ENCODE measurements around the gene KRTAP10-7. TPM values are rescaled to one million over a fixed set of nuclear protein-coding genes. Genes with fewer than 3 reads are reported as not detected.

The KRTAP10-7 gene
- total RNA-seq, 1 experiment from 2014 or later: not detected

GRCh38 chr21:44639331-44639655 lies 38.9 kb downstream of the KRTAP10-7 start:
- no peak overlapping the region for H2AK5ac ChIP-seq (ENCODE audit: insufficient read length, low read length)
- no peak overlapping the region for H4K91ac ChIP-seq (ENCODE audit: insufficient read length, low read depth, low read length)
- no peak overlapping the region for H3K23ac ChIP-seq (ENCODE audit: insufficient read length, low read depth, low read length)
- Mint-ChIP-seq H3K4me1 (peaks cover 9 to 11% of the 10 kb centered on the region in 2 experiments), H3K9me3 (peaks cover 7 to 11% of the 10 kb centered on the region in 2 experiments), H3K27ac (peak overlapping the region in 1 of 3 experiments; percentile 71; a peak in 1 of 7 replicates), H3K27me3 (ENCODE audit: low read depth) (peaks cover 12% of the 10 kb centered on the region), H3K36me3 (ENCODE audit: insufficient read depth in 1 of 3, low read depth in 3 of 3) (peaks cover 0 to 6% (median 5%) of the 10 kb centered on the region in 3 experiments; a peak in 4 of 7 replicates), H3K4me3 (no peak overlapping the region)
- no peak overlapping the region for H2BK20ac ChIP-seq (ENCODE audit: low read depth, low read length, poor library complexity, severe bottlenecking)
- no peaks in the 10 kb centered on the region for H3K9me3 ChIP-seq (ENCODE audit: control insufficient read depth, low read depth, low read length)
- no peak for DNase-seq
- no peak overlapping the region for H2BK12ac ChIP-seq (ENCODE audit: insufficient read length, low read depth, low read length)
- H3K56ac ChIP-seq (ENCODE audit: insufficient read length, low read depth, low read length): no peak overlapping the region
- H3K23me2 ChIP-seq (ENCODE audit: insufficient read length, low read depth, low read length, poor library complexity, severe bottlenecking): no peaks in the 10 kb centered on the region
- H4K5ac ChIP-seq (ENCODE audit: insufficient read length, low read depth, low read length): no peak overlapping the region
- no peak overlapping the region for H2BK120ac ChIP-seq (ENCODE audit: low read depth, low read length, poor library complexity, severe bottlenecking)
- no CpG with 5 or more reads among the region's 12 CpGs for WGBS (ENCODE audit: extremely low coverage, insufficient read length, low lambda C conversion rate)
- H2AFZ ChIP-seq (ENCODE audit: low read length): no peak overlapping the region
- H3K18ac ChIP-seq (ENCODE audit: insufficient read length, low read depth, low read length): no peak overlapping the region
- H4K20me1 ChIP-seq (ENCODE audit: control insufficient read depth, insufficient read depth, insufficient read length): no peaks in the 10 kb centered on the region
- H3K4me2 ChIP-seq (ENCODE audit: insufficient read depth, insufficient read length, low read length): no peak overlapping the region
- H2BK15ac ChIP-seq (ENCODE audit: low read depth, low read length): no peak overlapping the region
- no peak overlapping the region for H3K27ac ChIP-seq (ENCODE audit: insufficient read length, low read depth, low read length)
- H3K79me2 ChIP-seq (ENCODE audit: insufficient read depth, low read length): no peaks in the 10 kb centered on the region
- TF ChIP-seq CTCF (conservative IDR thresholded peaks at IDR 0.05): no peak
- no peak overlapping the region for H3K4ac ChIP-seq (ENCODE audit: low read depth, low read length)
- H3K27me3 ChIP-seq (ENCODE audit: insufficient read depth, low read length): no peaks in the 10 kb centered on the region
- H4K8ac ChIP-seq (replicated peaks; ENCODE audit: insufficient read length, low read depth, low read length): no peak overlapping the region
- no peak overlapping the region for H3T11ph ChIP-seq (ENCODE audit: low read length)
- no peak overlapping the region for H3K14ac ChIP-seq (ENCODE audit: insufficient read depth, low read length)
- H3K4me1 ChIP-seq (ENCODE audit: insufficient read depth, low read length): no peaks in the 10 kb centered on the region
- no peaks in the 10 kb centered on the region for H3K79me1 ChIP-seq (ENCODE audit: insufficient read depth, low read depth, low read length, poor library complexity, severe bottlenecking)
- H3K9ac ChIP-seq (ENCODE audit: extremely low read depth, insufficient read length, low read length): no peak overlapping the region
- H2BK5ac ChIP-seq (ENCODE audit: insufficient read length, low read length): no peak overlapping the region

Data from H9 (cell line).